SK-N-SH treated with all-trans-retinoic acid at 6 μM for 48 hours (cell line): ENCODE results near the gene MYO5B.

Source experiments
- CSDC2 ChIP-seq: fragments of 250-450 bp; sonication (Bioruptor Pico); IDR thresholded peaks from 2 replicates; pipeline ENCODE4 v1.5.0; 2020; ENCODE audit warnings: mild to moderate bottlenecking, moderate library complexity
- TOX ChIP-seq: fragments of 250-450 bp; sonication (Bioruptor Pico); IDR thresholded peaks from 2 replicates; pipeline ENCODE4 v1.8.0; 2021; ENCODE audit warnings: mild to moderate bottlenecking, moderate library complexity, borderline replicate concordance

DNA sequence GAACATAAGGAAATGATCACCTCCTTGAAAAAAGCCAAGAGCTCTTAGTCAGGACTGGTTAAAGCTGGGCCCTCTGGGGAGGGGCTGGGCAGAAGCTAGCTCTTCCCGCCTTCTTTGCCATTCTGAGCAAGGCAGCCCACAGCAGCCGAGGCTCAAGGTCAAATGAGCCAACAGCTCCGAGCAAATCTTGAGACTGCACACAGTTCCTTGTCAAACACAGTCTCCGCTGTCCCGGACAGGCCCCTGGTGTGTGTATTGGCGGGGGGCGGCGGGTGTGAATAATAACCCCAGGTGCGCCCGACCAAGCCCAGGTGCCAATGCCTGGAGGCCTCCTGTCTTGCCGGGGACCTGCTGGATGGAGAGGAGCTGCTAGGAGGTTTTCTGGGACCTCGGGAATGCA, 335.2 kb downstream of the MYO5B start:
- TF ChIP-seq CSDC2 (CRISPR knock-in tag) (no peak), TOX (CRISPR knock-in tag) (no peak)
